GM12865 (cell line): ENCODE measurements around the gene OSGIN1.

Experiments
- DNase-seq: peaks from one replicate; pipeline ENCODE4 v3.0.0; 2010; ENCODE audit warnings: low read depth
- H3K4me3 ChIP-seq: 2 replicates; pipeline ENCODE4 v1.5.1; 2011; ENCODE audit warnings: mild to moderate bottlenecking, low read depth, low read length, control low read depth
- CTCF ChIP-seq: IDR thresholded peaks from 2 replicates; pipeline ENCODE4 v1.5.1; 2011; ENCODE audit warnings: low read length, control low read depth, low read depth, inconsistent platforms; ENCODE audit not compliant: insufficient read depth; ENCODE audit errors: missing control alignments

The OSGIN1 gene

GRCh38 chr16:83917152-83918120 is 35.6 kb upstream of the OSGIN1 start:
- TF ChIP-seq CTCF, result no peak
- DNase-seq, result no peak
- no peak overlapping the region for H3K4me3 ChIP-seq

- no peak for TF ChIP-seq CTCF
- DNase-seq, result no peak
- H3K4me3 ChIP-seq, result no peak overlapping the region
Measured at GRCh38 chr16:83920894-83921491, 32.0 kb upstream of the OSGIN1 start.

- no peak overlapping the region for H3K4me3 ChIP-seq
- DNase-seq, result no peak
- no peak for TF ChIP-seq CTCF
Measured at GRCh38 chr16:83923581-83924365, 29.3 kb upstream of the OSGIN1 start.

GRCh38 chr16:83924686-83925085 is 28.4 kb upstream of the OSGIN1 start:
- no peak for DNase-seq
- no peak for TF ChIP-seq CTCF
- no peak overlapping the region for H3K4me3 ChIP-seq

GRCh38 chr16:83925095-83925905 is 27.7 kb upstream of the OSGIN1 start:
- H3K4me3 ChIP-seq, result no peak overlapping the region
- no peak for DNase-seq
- TF ChIP-seq CTCF, result no peak
